Fibroblast of the aortic adventitia (primary cell): ENCODE measurements around the gene TPRKB. TPM values are rescaled to one million over a fixed set of nuclear protein-coding genes. Genes with fewer than 3 reads are reported as not detected.
"Not testable (repeated sequence)": the region's sequence is repeated elsewhere in the genome, so short reads cannot be mapped to it uniquely, and the experiment has no call there.

Source experiments
- DNase-seq: peaks from one replicate; pipeline ENCODE4 v3.0.0-alpha.2; 2010; ENCODE audit warnings: low read depth
- H3K4me3 ChIP-seq: 2 replicates; pipeline ENCODE4 v1.5.1; 2011; ENCODE audit warnings: low read depth, mild to moderate bottlenecking, control low read depth, low read length, moderate library complexity
- total RNA-seq: library from RNA; depleted of rRNA; stranded (reverse); fragments of >200 nt; gene quantifications from 2 replicates; pipeline ENCODE4 v1.2.3, GENCODE V29; 2012; ENCODE audit warnings: low replicate concordance
- TF ChIP-seq, protein P1 (sequence below): IDR thresholded peaks from 2 replicates; pipeline ENCODE4 v1.5.1; 2011; ENCODE audit warnings: mild to moderate bottlenecking, low read length, control low read depth, inconsistent platforms; ENCODE audit not compliant: insufficient read depth

Gene TPRKB
- total RNA-seq, 1 donor, result 54.8 TPM

DNA sequence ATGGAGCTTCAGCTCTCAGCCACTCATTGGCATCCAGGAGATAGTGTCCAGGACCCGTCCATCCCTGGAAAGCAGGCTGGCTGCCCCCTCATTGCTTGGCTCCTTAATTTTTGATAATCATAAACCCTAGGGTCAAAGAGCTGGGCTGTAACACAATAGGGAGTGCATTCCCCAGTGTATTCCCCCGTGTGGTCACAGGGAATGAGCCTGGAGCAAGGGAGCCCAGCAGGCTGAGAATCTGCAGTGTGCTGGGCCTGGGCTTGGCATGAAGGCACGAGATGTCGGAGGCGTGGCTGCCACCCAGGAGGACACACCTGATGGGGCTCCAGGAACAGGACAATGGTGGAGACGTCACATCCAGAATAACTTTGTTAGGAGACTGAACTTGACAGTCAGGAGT lies 18.7 kb downstream of the TPRKB start:
- no peak for DNase-seq
- TF ChIP-seq, protein P1, sequence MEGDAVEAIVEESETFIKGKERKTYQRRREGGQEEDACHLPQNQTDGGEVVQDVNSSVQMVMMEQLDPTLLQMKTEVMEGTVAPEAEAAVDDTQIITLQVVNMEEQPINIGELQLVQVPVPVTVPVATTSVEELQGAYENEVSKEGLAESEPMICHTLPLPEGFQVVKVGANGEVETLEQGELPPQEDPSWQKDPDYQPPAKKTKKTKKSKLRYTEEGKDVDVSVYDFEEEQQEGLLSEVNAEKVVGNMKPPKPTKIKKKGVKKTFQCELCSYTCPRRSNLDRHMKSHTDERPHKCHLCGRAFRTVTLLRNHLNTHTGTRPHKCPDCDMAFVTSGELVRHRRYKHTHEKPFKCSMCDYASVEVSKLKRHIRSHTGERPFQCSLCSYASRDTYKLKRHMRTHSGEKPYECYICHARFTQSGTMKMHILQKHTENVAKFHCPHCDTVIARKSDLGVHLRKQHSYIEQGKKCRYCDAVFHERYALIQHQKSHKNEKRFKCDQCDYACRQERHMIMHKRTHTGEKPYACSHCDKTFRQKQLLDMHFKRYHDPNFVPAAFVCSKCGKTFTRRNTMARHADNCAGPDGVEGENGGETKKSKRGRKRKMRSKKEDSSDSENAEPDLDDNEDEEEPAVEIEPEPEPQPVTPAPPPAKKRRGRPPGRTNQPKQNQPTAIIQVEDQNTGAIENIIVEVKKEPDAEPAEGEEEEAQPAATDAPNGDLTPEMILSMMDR, result no peak
- H3K4me3 ChIP-seq, result no peak overlapping the region

DNA sequence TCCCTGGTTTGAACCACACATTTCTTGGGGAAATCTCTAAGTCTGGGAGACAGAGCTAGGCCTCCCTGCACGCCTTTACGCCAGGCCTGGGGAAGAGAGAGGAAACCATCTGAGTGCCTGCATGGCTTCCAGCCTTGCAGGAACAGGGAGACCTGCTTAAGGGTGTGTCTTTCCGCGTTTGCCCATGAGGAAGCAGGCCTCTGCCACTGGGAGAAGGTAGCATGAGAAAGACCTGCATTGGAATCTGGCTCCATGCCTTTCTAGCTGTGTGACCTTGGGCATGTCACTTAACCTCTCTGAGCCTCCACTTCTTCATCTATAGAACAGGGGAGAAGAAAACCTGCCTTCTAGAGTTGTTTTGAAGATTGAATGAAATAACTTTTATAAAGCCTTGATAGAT lies 19.4 kb downstream of the TPRKB start:
- not testable (repeated sequence) for H3K4me3 ChIP-seq, DNase-seq

DNA sequence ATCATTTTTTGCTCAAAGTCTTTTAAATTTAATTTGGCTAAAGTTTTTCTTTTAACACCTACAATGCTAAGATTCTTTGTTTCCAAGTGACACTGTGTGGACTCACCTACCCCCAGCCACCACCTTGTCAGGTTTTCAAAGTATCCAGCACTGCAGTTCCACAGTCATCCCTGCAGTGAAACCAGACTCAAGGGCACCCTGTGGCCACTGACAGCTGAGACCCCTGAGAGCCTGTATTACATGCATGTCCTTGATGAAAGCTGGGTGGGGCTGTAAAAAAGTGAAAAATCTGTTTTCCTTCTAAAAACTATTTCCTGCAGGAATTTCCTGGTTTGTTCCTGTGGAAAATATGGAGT lies 19.9 kb downstream of the TPRKB start:
- TF ChIP-seq, protein P1, result no peak
- H3K4me3 ChIP-seq, result no peak overlapping the region
- DNase-seq, result no peak

DNA sequence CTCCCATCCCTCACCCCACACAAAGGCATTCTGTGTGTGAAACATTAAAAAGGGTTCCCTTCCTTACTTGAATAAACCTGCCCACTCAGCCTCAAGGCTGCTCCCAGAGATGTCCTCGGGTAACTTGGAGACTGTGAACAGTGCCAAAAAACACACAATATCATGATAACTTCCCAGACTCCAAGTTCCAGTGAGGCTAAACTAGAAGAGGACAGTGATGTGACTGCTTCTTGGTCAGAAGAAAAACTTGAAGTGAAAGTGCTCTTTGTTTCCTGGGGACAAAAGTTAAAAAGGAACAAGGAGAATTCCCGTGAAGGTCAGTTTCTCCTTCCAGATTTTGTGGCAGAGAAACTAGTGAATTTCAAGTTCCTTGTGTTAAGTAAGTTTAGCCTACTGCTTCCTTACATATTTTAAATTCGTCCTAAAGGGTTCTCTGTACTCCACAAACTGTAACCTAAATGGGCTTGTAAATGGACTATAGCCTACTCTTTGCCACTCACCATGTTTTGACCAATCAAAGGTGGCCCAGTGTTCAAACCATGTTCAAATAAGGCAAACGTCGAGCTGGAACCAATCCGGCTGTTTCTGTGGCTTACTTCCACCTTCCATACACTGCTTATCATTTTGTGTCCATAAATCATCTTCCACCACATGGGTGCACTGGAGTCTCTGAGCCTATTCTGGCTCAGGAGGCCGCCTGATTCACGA lies 20.4 kb downstream of the TPRKB start:
- TF ChIP-seq, protein P1, result no peak
- peak overlapping the region; percentile 15 for H3K4me3 ChIP-seq
- peak; percentile 84 for DNase-seq

DNA sequence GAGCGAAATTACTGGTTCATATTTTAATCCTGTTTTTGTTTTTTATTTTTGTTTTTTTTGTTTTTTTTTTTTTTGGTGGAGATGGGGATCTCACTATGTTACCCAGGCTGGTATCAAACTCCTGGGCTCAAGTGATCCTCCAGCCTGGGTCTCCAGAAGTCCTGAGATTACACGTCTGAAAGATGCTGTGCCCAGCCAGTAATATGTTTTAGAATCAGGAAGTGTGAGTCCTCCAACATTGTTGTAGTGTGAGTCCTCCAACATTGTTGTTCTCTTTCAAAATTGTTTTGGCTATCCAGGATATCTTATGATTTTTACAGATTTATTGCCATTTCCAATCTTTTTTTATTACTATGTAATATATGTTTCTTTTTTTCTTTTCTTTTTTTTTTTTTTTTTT lies 23.1 kb downstream of the TPRKB start:
- no peak for DNase-seq
- H3K4me3 ChIP-seq, result no peak overlapping the region
- TF ChIP-seq, protein P1, result no peak

DNA sequence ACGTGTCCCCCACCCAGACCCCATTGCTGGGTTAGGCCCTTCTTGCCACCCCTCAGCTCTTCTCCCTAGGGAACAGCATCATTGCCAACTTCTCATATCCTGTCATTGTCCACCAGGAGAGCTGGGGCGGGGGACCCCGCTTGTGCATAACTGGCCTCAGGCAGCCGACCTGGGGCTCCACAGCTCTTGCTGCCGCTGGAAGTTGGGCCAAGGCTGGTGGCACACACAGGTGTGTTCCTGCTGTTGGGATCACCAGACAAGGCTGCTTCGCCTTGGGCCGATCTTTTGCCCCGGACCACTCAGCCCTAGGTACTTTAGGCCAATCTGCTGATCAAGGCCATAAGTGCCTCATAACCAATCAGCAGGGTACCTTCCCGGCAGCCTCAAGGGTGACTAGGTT lies 28.6 kb downstream of the TPRKB start:
- H3K4me3 ChIP-seq, result no peak overlapping the region
- TF ChIP-seq, protein P1, result no peak
- no peak for DNase-seq

DNA sequence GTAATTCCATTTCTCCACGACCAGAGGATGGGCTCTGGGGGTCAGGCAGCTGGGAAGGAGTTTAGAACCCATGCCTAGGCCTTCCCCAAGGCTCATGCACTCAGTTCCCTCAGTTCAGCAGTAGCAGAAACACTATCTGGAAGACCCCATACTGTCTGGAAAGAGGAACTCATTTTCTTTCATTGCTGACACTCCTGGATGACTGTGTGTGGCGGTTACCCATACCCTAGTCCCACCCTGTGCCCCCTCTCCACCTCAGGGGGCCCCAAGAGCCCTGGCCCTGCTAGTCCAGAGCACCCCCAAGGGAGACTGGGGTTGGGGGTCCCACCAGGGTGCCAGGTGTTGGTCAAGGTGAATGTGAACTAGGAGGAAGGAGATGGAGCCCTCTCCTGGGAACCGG lies 29.5 kb downstream of the TPRKB start:
- TF ChIP-seq, protein P1, result no peak
- no peak for DNase-seq

More for the DNA sequence above, 29.5 kb downstream of the TPRKB start:
- H3K4me3 ChIP-seq, result no peak overlapping the region
